Sigmoid colon (tissue), 4 donors: ENCODE data around the gene ARHGEF19.

Experiments
- EP300 ChIP-seq, 4 donors: sonication (generic); formaldehyde crosslinking; IDR thresholded peaks; one replicate each; pipeline ENCODE4 v1.6.1; 2017; ENCODE audit warnings: antibody characterized with exemption in 4 of 4
- TF ChIP-seq, protein P1 (sequence below), 4 experiments: fragments of 450-650 bp in 3 of 4; fragments of 200-600 bp in 1 of 4; IDR thresholded peaks; one replicate each; pipeline ENCODE4 v1.5.1; 2016 to 2019; ENCODE audit warnings: antibody characterized with exemption in 4 of 4, mild to moderate bottlenecking in 3 of 4, moderate library complexity in 2 of 4

GRCh38 chr1:16170283-16170673 is 42.2 kb downstream of the ARHGEF19 start:
- TF ChIP-seq, protein P1, sequence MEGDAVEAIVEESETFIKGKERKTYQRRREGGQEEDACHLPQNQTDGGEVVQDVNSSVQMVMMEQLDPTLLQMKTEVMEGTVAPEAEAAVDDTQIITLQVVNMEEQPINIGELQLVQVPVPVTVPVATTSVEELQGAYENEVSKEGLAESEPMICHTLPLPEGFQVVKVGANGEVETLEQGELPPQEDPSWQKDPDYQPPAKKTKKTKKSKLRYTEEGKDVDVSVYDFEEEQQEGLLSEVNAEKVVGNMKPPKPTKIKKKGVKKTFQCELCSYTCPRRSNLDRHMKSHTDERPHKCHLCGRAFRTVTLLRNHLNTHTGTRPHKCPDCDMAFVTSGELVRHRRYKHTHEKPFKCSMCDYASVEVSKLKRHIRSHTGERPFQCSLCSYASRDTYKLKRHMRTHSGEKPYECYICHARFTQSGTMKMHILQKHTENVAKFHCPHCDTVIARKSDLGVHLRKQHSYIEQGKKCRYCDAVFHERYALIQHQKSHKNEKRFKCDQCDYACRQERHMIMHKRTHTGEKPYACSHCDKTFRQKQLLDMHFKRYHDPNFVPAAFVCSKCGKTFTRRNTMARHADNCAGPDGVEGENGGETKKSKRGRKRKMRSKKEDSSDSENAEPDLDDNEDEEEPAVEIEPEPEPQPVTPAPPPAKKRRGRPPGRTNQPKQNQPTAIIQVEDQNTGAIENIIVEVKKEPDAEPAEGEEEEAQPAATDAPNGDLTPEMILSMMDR (IDR thresholded peaks at IDR 0.05) = no peak
- no peak for TF ChIP-seq EP300 (IDR thresholded peaks at IDR 0.05)
